Measurements from ENCODE around the gene CEACAM5. TPM values are rescaled to one million over a fixed set of nuclear protein-coding genes. Genes with fewer than 3 reads are reported as not detected.
A peak's percentile ranks its signal among the peaks of the same experiment; 100 is the strongest.

The CEACAM5 gene
- total RNA-seq, 1 donor from 2014 or later = 13.5 TPM

DNA sequence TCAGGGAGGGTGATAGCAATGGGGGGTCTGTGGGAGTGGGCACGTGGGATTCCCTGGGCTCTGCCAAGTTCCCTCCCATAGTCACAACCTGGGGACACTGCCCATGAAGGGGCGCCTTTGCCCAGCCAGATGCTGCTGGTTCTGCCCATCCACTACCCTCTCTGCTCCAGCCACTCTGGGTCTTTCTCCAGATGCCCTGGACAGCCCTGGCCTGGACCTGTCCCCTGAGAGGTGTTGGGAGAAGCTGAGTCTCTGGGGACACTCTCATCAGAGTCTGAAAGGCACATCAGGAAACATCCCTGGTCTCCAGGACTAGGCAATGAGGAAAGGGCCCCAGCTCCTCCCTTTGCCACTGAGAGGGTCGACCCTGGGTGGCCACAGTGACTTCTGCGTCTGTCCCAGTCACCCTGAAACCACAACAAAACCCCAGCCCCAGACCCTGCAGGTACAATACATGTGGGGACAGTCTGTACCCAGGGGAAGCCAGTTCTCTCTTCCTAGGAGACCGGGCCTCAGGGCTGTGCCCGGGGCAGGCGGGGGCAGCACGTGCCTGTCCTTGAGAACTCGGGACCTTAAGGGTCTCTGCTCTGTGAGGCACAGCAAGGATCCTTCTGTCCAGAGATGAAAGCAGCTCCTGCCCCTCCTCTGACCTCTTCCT lies 11.1 kb upstream of the CEACAM5 start:
- Mint-ChIP-seq H3K27ac (no peak overlapping the region), H3K27me3 (no peaks in the 10 kb centered on the region), H3K9me3 (peaks cover 9% of the 10 kb centered on the region), H3K36me3 (no peaks in the 10 kb centered on the region), H3K4me1 (ENCODE audit: unreplicated experiment) (no peaks in the 10 kb centered on the region), H3K4me3 (no peak overlapping the region)
- TF ChIP-seq, protein P1, sequence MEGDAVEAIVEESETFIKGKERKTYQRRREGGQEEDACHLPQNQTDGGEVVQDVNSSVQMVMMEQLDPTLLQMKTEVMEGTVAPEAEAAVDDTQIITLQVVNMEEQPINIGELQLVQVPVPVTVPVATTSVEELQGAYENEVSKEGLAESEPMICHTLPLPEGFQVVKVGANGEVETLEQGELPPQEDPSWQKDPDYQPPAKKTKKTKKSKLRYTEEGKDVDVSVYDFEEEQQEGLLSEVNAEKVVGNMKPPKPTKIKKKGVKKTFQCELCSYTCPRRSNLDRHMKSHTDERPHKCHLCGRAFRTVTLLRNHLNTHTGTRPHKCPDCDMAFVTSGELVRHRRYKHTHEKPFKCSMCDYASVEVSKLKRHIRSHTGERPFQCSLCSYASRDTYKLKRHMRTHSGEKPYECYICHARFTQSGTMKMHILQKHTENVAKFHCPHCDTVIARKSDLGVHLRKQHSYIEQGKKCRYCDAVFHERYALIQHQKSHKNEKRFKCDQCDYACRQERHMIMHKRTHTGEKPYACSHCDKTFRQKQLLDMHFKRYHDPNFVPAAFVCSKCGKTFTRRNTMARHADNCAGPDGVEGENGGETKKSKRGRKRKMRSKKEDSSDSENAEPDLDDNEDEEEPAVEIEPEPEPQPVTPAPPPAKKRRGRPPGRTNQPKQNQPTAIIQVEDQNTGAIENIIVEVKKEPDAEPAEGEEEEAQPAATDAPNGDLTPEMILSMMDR (conservative IDR thresholded peaks at IDR 0.05) = no peak
- DNase-seq (ENCODE audit: extremely low spot score, unreplicated experiment) = peak; percentile 58

DNA sequence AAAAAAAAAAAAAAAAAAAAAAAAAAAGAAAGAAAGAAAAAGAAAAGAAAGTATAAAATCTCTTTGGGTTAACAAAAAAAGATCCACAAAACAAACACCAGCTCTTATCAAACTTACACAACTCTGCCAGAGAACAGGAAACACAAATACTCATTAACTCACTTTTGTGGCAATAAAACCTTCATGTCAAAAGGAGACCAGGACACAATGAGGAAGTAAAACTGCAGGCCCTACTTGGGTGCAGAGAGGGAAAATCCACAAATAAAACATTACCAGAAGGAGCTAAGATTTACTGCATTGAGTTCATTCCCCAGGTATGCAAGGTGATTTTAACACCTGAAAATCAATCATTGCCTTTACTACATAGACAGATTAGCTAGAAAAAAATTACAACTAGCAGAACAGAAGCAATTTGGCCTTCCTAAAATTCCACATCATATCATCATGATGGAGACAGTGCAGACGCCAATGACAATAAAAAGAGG lies 9.6 kb upstream of the CEACAM5 start:
- TF ChIP-seq, protein P1 (conservative IDR thresholded peaks at IDR 0.05) = no peak
- H3K4me1 Mint-ChIP-seq (ENCODE audit: unreplicated experiment) = no peaks in the 10 kb centered on the region
- peaks cover 9% of the 10 kb centered on the region for H3K9me3 Mint-ChIP-seq
- no peak for DNase-seq (ENCODE audit: extremely low spot score, unreplicated experiment)
- no peaks in the 10 kb centered on the region for H3K27me3 Mint-ChIP-seq
- H3K36me3 Mint-ChIP-seq = no peaks in the 10 kb centered on the region
- H3K4me3 Mint-ChIP-seq = no peak overlapping the region
- H3K27ac Mint-ChIP-seq = no peak overlapping the region

DNA sequence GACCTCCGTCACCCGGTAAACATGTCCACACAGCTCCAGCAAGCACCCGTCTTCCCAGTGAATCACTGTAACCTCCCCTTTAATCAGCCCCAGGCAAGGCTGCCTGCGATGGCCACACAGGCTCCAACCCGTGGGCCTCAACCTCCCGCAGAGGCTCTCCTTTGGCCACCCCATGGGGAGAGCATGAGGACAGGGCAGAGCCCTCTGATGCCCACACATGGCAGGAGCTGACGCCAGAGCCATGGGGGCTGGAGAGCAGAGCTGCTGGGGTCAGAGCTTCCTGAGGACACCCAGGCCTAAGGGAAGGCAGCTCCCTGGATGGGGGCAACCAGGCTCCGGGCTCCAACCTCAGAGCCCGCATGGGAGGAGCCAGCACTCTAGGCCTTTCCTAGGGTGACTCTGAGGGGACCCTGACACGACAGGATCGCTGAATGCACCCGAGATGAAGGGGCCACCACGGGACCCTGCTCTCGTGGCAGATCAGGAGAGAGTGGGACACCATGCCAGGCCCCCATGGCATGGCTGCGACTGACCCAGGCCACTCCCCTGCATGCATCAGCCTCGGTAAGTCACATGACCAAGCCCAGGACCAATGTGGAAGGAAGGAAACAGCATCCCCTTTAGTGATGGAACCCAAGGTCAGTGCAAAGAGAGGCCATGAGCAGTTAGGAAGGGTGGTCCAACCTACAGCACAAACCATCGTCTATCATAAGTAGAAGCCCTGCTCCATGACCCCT lies 9.0 kb upstream of the CEACAM5 start:
- H3K36me3 Mint-ChIP-seq = no peaks in the 10 kb centered on the region
- no peaks in the 10 kb centered on the region for H3K27me3 Mint-ChIP-seq
- H3K9me3 Mint-ChIP-seq = peaks cover 9% of the 10 kb centered on the region
- DNase-seq (ENCODE audit: extremely low spot score, unreplicated experiment) = peak; percentile 62
- TF ChIP-seq, protein P1 (conservative IDR thresholded peaks at IDR 0.05) = no peak
- H3K4me3 Mint-ChIP-seq = no peak overlapping the region
- H3K27ac Mint-ChIP-seq = no peak overlapping the region
- no peaks in the 10 kb centered on the region for H3K4me1 Mint-ChIP-seq (ENCODE audit: unreplicated experiment)

DNA sequence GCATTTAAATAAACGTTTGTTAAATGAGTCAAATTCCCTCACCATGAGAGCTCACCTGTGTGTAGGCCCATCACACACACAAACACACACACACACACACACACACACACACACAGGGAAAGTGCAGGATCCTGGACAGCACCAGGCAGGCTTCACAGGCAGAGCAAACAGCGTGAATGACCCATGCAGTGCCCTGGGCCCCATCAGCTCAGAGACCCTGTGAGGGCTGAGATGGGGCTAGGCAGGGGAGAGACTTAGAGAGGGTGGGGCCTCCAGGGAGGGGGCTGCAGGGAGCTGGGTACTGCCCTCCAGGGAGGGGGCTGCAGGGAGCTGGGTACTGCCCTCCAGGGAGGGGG lies 8.5 kb upstream of the CEACAM5 start:
- H3K36me3 Mint-ChIP-seq = no peaks in the 10 kb centered on the region
- H3K9me3 Mint-ChIP-seq = peaks cover 9% of the 10 kb centered on the region
- TF ChIP-seq, protein P1 (conservative IDR thresholded peaks at IDR 0.05) = no peak
- H3K27ac Mint-ChIP-seq = no peak overlapping the region
- H3K4me3 Mint-ChIP-seq = no peak overlapping the region
- H3K4me1 Mint-ChIP-seq (ENCODE audit: unreplicated experiment) = no peaks in the 10 kb centered on the region
- no peaks in the 10 kb centered on the region for H3K27me3 Mint-ChIP-seq
- peak; percentile 62 for DNase-seq (ENCODE audit: extremely low spot score, unreplicated experiment)

DNA sequence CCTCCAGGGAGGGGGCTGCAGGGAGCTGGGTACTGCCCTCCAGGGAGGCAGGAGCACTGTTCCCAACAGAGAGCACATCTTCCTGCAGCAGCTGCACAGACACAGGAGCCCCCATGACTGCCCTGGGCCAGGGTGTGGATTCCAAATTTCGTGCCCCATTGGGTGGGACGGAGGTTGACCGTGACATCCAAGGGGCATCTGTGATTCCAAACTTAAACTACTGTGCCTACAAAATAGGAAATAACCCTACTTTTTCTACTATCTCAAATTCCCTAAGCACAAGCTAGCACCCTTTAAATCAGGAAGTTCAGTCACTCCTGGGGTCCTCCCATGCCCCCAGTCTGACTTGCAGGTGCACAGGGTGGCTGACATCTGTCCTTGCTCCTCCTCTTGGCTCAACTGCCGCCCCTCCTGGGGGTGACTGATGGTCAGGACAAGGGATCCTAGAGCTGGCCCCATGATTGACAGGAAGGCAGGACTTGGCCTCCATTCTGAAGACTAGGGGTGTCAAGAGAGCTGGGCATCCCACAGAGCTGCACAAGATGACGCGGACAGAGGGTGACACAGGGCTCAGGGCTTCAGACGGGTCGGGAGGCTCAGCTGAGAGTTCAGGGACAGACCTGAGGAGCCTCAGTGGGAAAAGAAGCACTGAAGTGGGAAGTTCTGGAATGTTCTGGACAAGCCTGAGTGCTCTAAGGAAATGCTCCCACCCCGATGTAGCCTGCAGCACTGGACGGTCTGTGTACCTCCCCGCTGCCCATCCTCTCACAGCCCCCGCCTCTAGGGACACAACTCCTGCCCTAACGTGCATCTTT lies 7.8 kb upstream of the CEACAM5 start:
- Mint-ChIP-seq H3K4me3 (no peak overlapping the region), H3K27ac (no peak overlapping the region), H3K27me3 (no peaks in the 10 kb centered on the region), H3K9me3 (peaks cover 9% of the 10 kb centered on the region), H3K36me3 (no peaks in the 10 kb centered on the region), H3K4me1 (ENCODE audit: unreplicated experiment) (no peaks in the 10 kb centered on the region)
- TF ChIP-seq, protein P1 (conservative IDR thresholded peaks at IDR 0.05) = no peak
- DNase-seq (ENCODE audit: extremely low spot score, unreplicated experiment) = peak; percentile 49
